GM12872 (cell line): ENCODE data around the gene C6orf132.

Experiments used
- CTCF ChIP-seq: IDR thresholded peaks from 3 replicates; pipeline ENCODE4 v1.5.1; 2011; ENCODE audit warnings: low read depth, mild to moderate bottlenecking, low read length, moderate library complexity; ENCODE audit not compliant: insufficient read depth

The C6orf132 gene

GRCh38 chr6:42168650-42169049 lies 26.2 kb upstream of the C6orf132 start:
- no peak for TF ChIP-seq CTCF

GRCh38 chr6:42166444-42167141 lies 24.2 kb upstream of the C6orf132 start:
- peak; percentile 94 for TF ChIP-seq CTCF

DNA sequence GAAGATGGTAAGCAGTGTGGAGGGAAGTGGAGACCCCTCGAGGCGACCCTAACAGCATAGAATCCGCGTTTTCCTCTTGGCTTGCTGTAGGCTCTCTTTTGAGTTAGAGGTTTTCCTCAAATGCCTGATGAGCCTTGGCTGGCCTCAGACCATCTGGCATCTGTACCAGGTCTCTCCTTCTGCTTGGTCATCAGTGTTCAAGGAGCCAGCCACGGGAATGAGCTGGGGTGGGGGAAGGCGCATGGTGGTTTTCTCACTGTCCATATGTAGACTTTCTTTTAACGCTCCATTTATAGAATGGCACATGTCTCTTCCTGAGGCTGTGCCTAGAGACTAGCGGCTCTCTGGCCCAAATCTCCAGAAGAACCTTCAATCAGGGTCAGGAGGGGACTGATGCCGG lies 22.6 kb upstream of the C6orf132 start:
- no peak for TF ChIP-seq CTCF

GRCh38 chr6:42163981-42164380 lies 21.6 kb upstream of the C6orf132 start:
- TF ChIP-seq CTCF, result no peak

DNA sequence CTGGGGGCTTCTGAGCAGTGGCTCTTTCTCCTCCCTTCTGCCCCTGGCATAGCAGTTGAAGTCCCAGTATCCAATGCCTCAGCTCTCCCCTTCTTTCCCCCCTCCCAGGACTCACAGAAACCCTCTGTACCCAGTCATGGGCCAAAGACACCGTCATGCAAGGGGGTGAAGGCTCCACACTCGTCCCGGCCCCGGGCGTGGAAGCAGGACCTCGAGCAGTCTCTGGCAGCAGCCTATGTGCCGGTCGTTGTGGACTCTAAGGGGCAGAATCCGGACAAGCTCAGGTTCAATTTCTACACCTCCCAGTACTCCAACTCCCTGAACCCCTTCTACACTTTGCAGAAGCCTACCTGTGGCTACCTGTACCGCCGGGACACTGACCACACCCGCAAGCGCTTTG lies 20.4 kb upstream of the C6orf132 start:
- no peak for TF ChIP-seq CTCF

GRCh38 chr6:42162384-42162783 lies 20.0 kb upstream of the C6orf132 start:
- TF ChIP-seq CTCF, result no peak

- TF ChIP-seq CTCF, result no peak
Observed at GRCh38 chr6:42159431-42160024, 17.1 kb upstream of the C6orf132 start.

DNA sequence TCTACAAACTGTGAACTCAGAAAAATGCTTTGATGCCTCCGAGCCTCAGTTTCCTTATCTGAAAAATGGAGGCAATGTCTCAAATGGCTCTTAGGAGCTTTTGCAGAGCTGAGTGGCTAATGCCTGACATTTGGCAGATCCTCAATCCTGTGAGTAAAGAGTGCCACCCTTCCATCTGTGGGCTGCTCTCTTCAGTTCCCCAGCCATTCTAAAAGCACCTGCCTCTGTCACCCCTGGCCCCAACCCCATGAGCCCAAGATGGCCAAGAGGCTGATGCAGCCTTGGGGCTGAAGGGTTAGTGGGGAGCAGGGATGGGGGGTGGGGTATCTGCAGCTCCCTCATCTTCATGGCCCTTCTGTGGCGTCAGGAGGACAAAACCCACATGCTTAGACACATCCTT lies 16.2 kb upstream of the C6orf132 start:
- TF ChIP-seq CTCF, result no peak
